ENCODE results near the gene ST14. TPM values are rescaled to one million over a fixed set of nuclear protein-coding genes. Genes with fewer than 3 reads are reported as not detected.

The ST14 gene
- total RNA-seq, 1 experiment from 2014 or later = 33.9 TPM

DNA sequence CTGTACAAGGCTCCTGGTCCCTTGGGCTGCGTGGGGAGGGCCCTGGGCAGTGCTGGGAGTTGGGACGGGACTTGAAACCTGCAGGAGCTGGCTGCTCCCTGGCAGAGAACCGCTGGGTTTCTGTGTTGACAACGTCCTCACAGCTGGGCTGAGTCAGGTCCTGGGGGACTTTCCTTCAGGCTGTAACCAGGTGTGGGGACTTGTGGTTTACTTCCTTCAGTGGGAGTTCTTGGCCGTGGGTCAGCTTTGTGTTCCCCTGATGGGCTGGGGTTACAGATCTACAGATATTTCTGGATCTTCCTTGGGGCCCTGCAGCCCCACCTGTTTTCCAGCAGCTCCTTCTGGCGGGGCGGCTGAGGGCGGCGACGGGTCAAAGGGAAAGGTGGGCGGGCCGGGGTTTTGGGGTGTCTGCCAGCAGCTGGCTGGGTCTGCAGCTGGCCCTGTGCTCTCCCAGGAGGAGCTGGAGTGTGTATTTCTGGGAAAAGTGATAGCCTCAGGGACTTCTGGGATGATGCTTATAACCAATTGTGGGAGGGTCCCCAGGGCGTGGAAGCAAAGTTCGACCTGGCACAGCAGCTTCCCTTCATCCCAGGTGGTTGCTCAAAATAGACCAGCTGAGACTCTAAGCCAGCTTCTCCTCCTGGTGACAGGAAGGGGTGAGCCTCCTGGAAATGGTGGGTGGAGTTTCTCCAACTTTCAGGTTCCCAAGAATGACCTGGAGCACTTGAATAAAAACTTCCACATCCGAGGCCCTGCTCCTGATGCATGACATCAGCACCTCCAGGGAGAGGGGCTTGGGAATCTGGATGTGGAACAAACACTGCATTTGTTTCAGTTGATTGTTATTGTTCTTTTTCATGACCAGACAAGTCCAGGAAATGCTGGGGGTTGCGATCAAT is 19.1 kb downstream of the ST14 start:
- no peak for TF ChIP-seq ZNF532 (CRISPR knock-in tag; IDR thresholded peaks at IDR 0.05; ENCODE audit: borderline replicate concordance)
- TF ChIP-seq AFF4 (CRISPR knock-in tag; IDR thresholded peaks at IDR 0.05; ENCODE audit: borderline replicate concordance) = no peak
- TF ChIP-seq, protein P1, sequence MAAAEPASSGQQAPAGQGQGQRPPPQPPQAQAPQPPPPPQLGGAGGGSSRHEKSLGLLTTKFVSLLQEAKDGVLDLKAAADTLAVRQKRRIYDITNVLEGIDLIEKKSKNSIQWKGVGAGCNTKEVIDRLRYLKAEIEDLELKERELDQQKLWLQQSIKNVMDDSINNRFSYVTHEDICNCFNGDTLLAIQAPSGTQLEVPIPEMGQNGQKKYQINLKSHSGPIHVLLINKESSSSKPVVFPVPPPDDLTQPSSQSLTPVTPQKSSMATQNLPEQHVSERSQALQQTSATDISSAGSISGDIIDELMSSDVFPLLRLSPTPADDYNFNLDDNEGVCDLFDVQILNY (CRISPR knock-in tag; IDR thresholded peaks at IDR 0.05) = no peak
- TF ChIP-seq, protein P2, sequence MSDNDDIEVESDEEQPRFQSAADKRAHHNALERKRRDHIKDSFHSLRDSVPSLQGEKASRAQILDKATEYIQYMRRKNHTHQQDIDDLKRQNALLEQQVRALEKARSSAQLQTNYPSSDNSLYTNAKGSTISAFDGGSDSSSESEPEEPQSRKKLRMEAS (CRISPR knock-in tag; IDR thresholded peaks at IDR 0.05) = no peak
- no peak for TF ChIP-seq FOXJ3 (CRISPR knock-in tag; IDR thresholded peaks at IDR 0.05; ENCODE audit: borderline replicate concordance)
- no peak for TF ChIP-seq SMAD3 (CRISPR knock-in tag; IDR thresholded peaks at IDR 0.05; ENCODE audit: borderline replicate concordance)
- no peak for TF ChIP-seq ZNF396 (CRISPR knock-in tag; IDR thresholded peaks at IDR 0.05; ENCODE audit: borderline replicate concordance)
- no peak for TF ChIP-seq HMGA2 (CRISPR knock-in tag; IDR thresholded peaks at IDR 0.05)
- no peak for TF ChIP-seq TCF7 (CRISPR knock-in tag; IDR thresholded peaks at IDR 0.05; ENCODE audit: low read depth)
- TF ChIP-seq STAT6 (CRISPR knock-in tag; conservative IDR thresholded peaks at IDR 0.05; ENCODE audit: low read depth) = no peak
- no peak for TF ChIP-seq NFATC4 (CRISPR knock-in tag; IDR thresholded peaks at IDR 0.05)
- TF ChIP-seq OVOL2 (CRISPR knock-in tag; IDR thresholded peaks at IDR 0.05; ENCODE audit: borderline replicate concordance) = no peak
- TF ChIP-seq TEAD4 (CRISPR knock-in tag; IDR thresholded peaks at IDR 0.05) = no peak
- no peak for TF ChIP-seq NFYB (CRISPR knock-in tag; conservative IDR thresholded peaks at IDR 0.05; ENCODE audit: low read depth)
- peaks cover 11% of the 10 kb centered on the region for H3K4me1 Mint-ChIP-seq
- no peak for ATAC-seq
- no peak overlapping the region for H3K4me3 Mint-ChIP-seq
- H3K9me3 Mint-ChIP-seq = peaks cover 13% of the 10 kb centered on the region
- peaks cover 5% of the 10 kb centered on the region for H3K27me3 Mint-ChIP-seq (ENCODE audit: low read depth)
- CTCF ChIA-PET = interaction anchor here (1.1 kb wide), 1 partner anchor 27 kb away, joined by 3 read pairs; no protein-coding TSS in a partner anchor
- DNase-seq (ENCODE audit: low spot score) = no peak
- H3K36me3 Mint-ChIP-seq = peaks cover 11% of the 10 kb centered on the region
- H3K27ac Mint-ChIP-seq = no peak overlapping the region
- POLR2A ChIA-PET = no interaction called here
